Natural killer cell (primary cell): Measurements from ENCODE around the gene IFNL2. TPM values are rescaled to one million over a fixed set of nuclear protein-coding genes. Genes with fewer than 3 reads are reported as not detected.

Experiments
- ATAC-seq, 3 donors: fragments of 150-1000 bp in 2 of 3; fragments of 200-7000 bp in 1 of 3; cut with Tn5 transposase; 1 replicate in 1 of 3; 2 replicates in 2 of 3; pipeline ENCODE4 v1.10.0; 2021; ENCODE audit warnings: mild to moderate bottlenecking in 2 of 3, moderate library complexity in 2 of 3
- DNase-seq, 2 donors: peaks; one replicate each; pipeline versions ENCODE4 v3.0.0 to v3.0.0-alpha.2; 2013 to 2021; ENCODE audit warnings: mixed read lengths in 1 of 2
- H3K27ac ChIP-seq: one replicate; pipeline ENCODE4 v1.5.1; 2013; ENCODE audit warnings: mild to moderate bottlenecking, low read length
- H3K27me3 ChIP-seq: one replicate; pipeline ENCODE4 v1.6.1; 2013; ENCODE audit warnings: low read length; ENCODE audit not compliant: control insufficient read depth, insufficient read depth
- H3K36me3 ChIP-seq: one replicate; pipeline ENCODE4 v1.6.1; 2013; ENCODE audit warnings: low read length; ENCODE audit not compliant: control insufficient read depth, insufficient read depth
- H3K4me1 ChIP-seq: one replicate; pipeline ENCODE4 v1.6.1; 2013; ENCODE audit warnings: low read length; ENCODE audit not compliant: control insufficient read depth, insufficient read depth
- H3K4me3 ChIP-seq: one replicate; pipeline ENCODE4 v1.5.1; 2013; ENCODE audit warnings: low read length
- H3K9me3 ChIP-seq: one replicate; pipeline ENCODE4 v1.6.1; 2013; ENCODE audit warnings: low read length; ENCODE audit not compliant: control insufficient read depth, insufficient read depth
- H3K27ac Mint-ChIP-seq, 2 donors: one replicate each; pipeline ENCODE4 v1.8.0; 2022; ENCODE audit warnings: mild to moderate bottlenecking in 2 of 2, mixed read lengths in 2 of 2, moderate library complexity in 1 of 2
- H3K27me3 Mint-ChIP-seq, 2 donors: one replicate each; pipeline ENCODE4 v1.8.0; 2022; ENCODE audit warnings: low read depth in 2 of 2, mixed read lengths in 2 of 2
- H3K36me3 Mint-ChIP-seq: one replicate; pipeline ENCODE4 v1.8.0; 2022; ENCODE audit warnings: mixed read lengths
- H3K4me1 Mint-ChIP-seq, 2 donors: one replicate each; pipeline ENCODE4 v1.8.0; 2022; ENCODE audit warnings: mixed read lengths in 2 of 2
- H3K4me3 Mint-ChIP-seq: one replicate; pipeline ENCODE4 v1.8.0; 2022; ENCODE audit warnings: mild to moderate bottlenecking, moderate library complexity, mixed read lengths
- H3K9me3 Mint-ChIP-seq, 2 donors: one replicate each; pipeline ENCODE4 v1.8.0; 2022; ENCODE audit warnings: mixed read lengths in 2 of 2
- CTCF ChIP-seq: fragments of 200-600 bp; IDR thresholded peaks from one replicate; pipeline ENCODE4 v1.8.0; 2022; ENCODE audit warnings: antibody characterized with exemption
- WGBS: methylation state at CpG from one replicate; pipeline ENCODE4 v1.1.7; 2013; ENCODE audit warnings: missing lambda C conversion rate; ENCODE audit not compliant: insufficient coverage; 5-methylcytosine and 5-hydroxymethylcytosine counted together
- intact Hi-C: fragments of 100-400 bp; cut with micrococcal nuclease; formaldehyde crosslinking; loops from one replicate; pipeline ENCODE4 v1.14.2; 2022
- total RNA-seq, 4 donors: library from RNA; stranded (reverse); fragments of 120-200 nt in 1 of 4; gene quantifications; one replicate each; pipeline versions ENCODE4 v1.2.3 to v1.2.4, GENCODE V29; 2013 to 2022

IFNL2 gene
- total RNA-seq, 3 donors from 2014 or later (not counting 1 experiment from before 2014, with no cell fraction given), result not detected

GRCh38 chr19:39237200-39238184 lies 30.7 kb upstream of the IFNL2 start:
- 35% methylated on average over 22 of the region's 22 CpGs for WGBS
- Histone ChIP-seq H3K36me3 (no peaks in the 10 kb centered on the region), H3K27me3 (no peaks in the 10 kb centered on the region), H3K4me1 (peaks cover 28% of the 10 kb centered on the region), H3K27ac (peak overlapping the region; percentile 14), H3K4me3 (no peak overlapping the region), H3K9me3 (no peaks in the 10 kb centered on the region)
- Mint-ChIP-seq H3K36me3 (no peaks in the 10 kb centered on the region), H3K9me3 (no peaks in the 10 kb centered on the region), H3K4me1 (peaks cover 19 to 30% of the 10 kb centered on the region in 2 donors), H3K27ac (peak overlapping the region in 1 of 2 donors; percentile 78), H3K4me3 (peak overlapping the region; percentile 45), H3K27me3 (no peaks in the 10 kb centered on the region)
- intact Hi-C loops, result no loop called here
- TF ChIP-seq CTCF, result no peak
- ATAC-seq (peak; percentile 35 to 68 (median 53)), DNase-seq (peak in 1 of 2 donors; percentile 60)

GRCh38 chr19:39238209-39238608 lies 30.0 kb upstream of the IFNL2 start:
- no peak for TF ChIP-seq CTCF
- Histone ChIP-seq H3K27ac (no peak overlapping the region), H3K27me3 (no peaks in the 10 kb centered on the region), H3K36me3 (no peaks in the 10 kb centered on the region), H3K9me3 (no peaks in the 10 kb centered on the region), H3K4me3 (no peak overlapping the region), H3K4me1 (peaks cover 28% of the 10 kb centered on the region)
- peak overlapping the region in 1 of 2 donors; percentile 78 for H3K27ac Mint-ChIP-seq
- peaks cover 19 to 30% of the 10 kb centered on the region in 2 donors for H3K4me1 Mint-ChIP-seq
- H3K27me3 Mint-ChIP-seq, result no peaks in the 10 kb centered on the region
- DNase-seq, result no peak
- no peak for ATAC-seq
- no peaks in the 10 kb centered on the region for H3K36me3 Mint-ChIP-seq
- peak overlapping the region; percentile 45 for H3K4me3 Mint-ChIP-seq
- intact Hi-C loops, result no loop called here
- no peaks in the 10 kb centered on the region for H3K9me3 Mint-ChIP-seq
- 86% methylated on average over 5 of the region's 6 CpGs for WGBS

GRCh38 chr19:39238944-39239343 lies 29.3 kb upstream of the IFNL2 start:
- H3K9me3 ChIP-seq, result no peaks in the 10 kb centered on the region
- intact Hi-C loops, result no loop called here

More at GRCh38 chr19:39238944-39239343, 29.3 kb upstream of the IFNL2 start:
- ATAC-seq (no peak), DNase-seq (no peak)
- H3K4me1 Mint-ChIP-seq, result peaks cover 19 to 30% of the 10 kb centered on the region in 2 donors
- no peak for TF ChIP-seq CTCF
- no peaks in the 10 kb centered on the region for H3K9me3 Mint-ChIP-seq
- H3K27ac Mint-ChIP-seq, result peak overlapping the region in 1 of 2 donors; percentile 78
- 96% methylated on average over 6 of the region's 6 CpGs for WGBS
- H3K36me3 Mint-ChIP-seq, result no peaks in the 10 kb centered on the region
- peaks cover 28% of the 10 kb centered on the region for H3K4me1 ChIP-seq
- no peaks in the 10 kb centered on the region for H3K36me3 ChIP-seq
- H3K27ac ChIP-seq, result no peak overlapping the region
- no peak overlapping the region for H3K4me3 ChIP-seq
- no peaks in the 10 kb centered on the region for H3K27me3 Mint-ChIP-seq
- H3K4me3 Mint-ChIP-seq, result no peak overlapping the region
- no peaks in the 10 kb centered on the region for H3K27me3 ChIP-seq
